DMS 273 (cell line): ENCODE measurements around the gene NUDT16L1.
A peak's percentile ranks its signal among the peaks of the same experiment; 100 is the strongest.

Source experiments
- DNase-seq: peaks from one replicate; lab custom pipeline; 2025; ENCODE audit not compliant: unreplicated experiment; lab: John Stamatoyannopoulos, UW

Gene NUDT16L1

DNA sequence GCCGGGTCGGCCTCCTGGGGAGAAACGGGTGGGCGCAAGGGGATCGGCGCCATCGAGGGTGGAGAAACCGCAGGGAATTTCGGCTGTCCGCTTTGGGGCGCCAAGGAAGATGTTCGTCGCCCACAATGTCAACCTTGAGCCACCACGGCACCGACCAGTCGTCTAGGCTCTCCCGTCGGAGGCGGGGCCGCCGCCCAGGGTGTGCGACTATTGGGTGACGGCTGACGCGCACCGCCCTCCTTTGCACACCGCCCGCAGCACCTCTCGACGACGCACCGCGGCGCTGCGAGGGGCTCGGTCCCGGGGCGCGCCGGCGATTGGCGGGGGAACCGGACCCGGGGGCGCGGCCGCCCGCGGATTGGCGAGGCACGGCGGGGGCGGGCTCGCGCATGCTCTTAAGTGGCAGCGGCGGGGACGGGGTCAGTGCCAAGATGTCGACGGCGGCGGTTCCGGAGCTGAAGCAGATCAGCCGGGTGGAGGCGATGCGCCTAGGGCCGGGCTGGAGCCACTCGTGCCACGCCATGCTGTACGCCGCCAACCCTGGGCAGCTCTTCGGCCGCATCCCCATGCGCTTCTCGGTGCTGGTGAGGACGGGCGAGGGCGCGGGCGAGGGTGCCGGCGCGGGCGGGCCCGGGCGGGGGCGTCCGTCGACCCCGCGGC is at the start of gene NUDT16L1:
Gene NUDT16L1 (plus strand): TSS at position 267 of the 660 bp plus-strand sequence. CDS start 165 bp downstream, at position 432.
- DNase-seq, result peak; percentile 99

DNA sequence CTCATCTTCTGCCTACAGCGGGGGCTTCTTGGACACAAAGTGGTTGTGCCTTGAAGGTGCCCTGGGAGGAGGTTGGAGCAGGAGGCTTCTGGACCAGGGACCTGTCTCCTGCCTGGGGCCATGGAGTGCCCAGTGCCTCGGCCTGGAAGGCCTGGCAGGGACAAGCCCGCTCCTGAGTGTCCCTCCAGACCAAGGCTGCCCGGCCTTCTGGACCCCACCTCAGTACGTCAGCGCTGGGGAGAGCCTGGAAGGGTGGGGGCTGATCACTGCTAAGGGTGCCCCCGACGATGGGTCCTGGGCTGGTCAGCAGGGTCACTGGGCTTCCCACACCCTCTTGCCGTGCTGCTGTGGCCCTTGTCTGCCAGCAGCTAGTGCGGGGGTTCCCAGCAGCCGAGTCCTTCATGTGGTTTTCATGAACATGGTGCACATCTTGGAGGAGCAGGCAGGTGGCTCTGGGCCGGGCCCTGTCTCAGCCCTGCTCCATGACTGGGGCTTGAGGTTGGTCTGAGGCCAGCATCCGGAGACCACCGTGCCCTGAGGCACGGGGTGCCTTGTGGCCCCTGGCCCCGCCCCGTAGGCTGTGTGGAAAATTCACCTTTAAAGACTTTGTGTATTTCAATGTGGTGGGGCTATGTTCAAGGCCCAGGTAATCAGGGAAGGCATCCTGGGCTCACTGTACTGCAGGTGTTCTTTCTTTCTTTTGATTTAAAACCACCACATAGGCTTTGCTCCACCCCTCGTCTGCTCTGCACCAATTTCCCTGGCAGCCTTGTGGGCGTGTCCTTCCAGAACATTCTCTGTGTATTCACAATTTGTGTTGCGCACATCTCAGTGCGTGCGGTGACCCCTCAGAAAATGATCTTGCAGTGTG is 46.4 kb upstream of the NUDT16L1 start:
- no peak for DNase-seq

DNA sequence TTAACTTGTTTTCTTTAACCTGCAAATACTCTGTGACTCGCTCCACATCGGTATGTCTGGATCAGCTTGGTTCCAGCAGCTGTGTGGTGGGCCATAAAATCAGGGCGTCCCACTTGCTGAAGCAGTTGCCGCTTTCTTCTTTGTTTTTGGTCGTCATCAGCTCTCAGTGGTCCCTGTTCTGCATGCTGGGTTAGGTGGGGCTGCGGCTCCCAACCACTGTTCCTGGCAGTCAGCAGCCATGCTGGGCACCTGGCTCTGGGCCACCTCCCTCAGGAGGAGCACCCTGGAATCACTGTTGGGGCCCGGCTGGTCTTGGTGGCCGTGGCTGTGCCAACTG is 45.8 kb upstream of the NUDT16L1 start:
- no peak for DNase-seq

DNA sequence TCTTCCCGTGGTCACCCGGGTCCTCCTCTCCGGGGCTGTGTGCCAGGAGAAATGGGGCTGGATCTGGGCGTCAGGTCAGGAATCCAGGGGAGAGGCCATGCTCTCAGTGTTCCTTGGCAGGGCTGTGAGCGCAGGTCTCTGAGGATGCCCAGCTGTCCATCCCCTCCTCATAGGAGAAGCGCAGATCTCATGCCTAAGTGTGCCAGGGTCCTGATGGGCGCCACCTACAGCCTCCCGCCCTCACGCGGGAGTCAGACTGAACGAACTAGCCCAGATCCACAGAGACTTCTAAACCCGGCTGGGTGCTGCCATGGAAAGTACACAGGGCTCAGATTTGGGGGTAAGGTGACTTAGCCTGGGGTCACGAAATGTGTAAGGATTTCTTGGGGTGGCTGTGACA is 44.4 kb upstream of the NUDT16L1 start:
- no peak for DNase-seq

DNA sequence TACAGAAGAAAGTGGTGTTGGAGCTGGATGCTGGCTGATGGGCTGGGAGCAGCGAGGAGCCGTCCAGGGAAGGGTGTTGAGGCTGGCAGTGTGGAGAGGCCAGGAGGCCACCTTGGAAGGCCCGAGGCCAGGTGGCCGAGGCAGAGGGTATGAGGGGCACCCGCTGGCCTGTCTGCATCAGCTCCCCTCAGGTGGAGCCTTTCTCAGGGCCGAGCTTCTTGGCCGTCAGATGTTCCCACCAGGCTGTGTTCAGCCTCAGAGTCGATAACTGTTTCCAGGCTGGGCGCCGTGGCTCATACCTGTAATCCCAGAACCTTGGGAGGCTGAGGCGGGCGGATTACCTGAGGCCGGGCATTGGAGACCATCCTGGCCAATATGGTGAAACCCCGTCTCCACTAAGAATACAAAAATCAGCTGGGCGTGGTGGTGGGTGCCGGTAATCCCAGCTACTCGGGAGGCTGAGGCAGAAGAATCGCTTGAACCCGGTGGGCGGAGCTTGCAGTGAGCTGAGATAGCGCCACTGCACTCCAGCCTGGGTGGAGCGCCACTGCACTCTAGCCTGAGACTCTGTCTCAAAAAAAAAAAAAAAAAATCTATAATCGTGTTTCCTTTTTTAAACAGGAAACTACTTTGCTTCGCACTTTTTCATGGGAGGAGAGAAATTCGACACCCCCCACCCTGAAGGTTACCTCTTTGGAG is 43.5 kb upstream of the NUDT16L1 start:
- no peak for DNase-seq

DNA sequence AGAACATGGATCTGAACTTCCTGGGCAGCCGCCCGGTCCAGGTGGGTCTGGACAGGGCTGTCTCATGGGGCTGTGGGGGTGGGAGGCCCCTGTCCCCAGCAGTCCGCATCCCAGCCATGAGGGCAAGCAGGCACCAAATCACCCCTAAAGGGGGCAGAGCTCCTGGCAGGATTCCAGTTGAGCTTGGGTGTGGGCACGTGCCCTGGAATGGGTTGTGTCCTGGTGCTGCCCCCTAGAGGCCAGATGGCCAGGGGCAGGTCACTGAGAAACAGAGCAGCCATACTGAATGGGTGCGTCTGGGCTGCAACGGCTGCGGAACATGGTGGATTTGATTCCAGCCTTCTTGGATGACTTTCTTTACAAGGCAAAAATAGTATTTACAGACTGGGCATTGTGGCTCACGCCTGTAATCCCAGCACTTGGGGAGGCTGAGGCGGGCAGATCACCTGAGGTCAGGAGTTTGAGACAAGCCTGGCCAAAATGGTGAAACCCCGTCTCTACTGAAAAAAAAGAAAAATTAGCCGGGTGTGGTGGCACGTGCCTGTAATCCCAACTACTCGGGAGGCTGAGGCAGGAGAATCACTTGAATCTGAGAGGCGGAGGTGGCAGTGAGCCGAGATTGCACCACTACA is 42.8 kb upstream of the NUDT16L1 start:
- DNase-seq, result peak; percentile 95

DNA sequence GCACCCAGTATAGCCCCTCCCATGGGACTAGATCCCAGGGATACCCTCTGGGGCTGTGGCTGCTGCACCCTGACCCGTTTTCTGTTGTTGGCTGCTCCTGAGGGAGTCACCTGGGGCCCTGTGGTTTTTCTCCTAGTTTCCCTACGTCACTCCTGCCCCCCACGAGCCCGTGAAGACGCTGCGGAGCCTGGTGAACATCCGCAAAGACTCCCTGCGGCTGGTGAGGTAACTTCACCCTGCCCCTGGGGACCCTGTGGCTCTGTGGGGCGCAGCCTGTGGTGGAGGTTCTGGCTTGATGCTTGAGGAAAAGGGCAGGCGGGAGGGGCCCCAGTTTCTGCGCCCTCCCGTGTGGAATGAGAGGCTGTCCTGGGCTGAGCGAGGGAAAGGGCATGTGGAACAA is 41.5 kb upstream of the NUDT16L1 start:
- DNase-seq, result no peak

DNA sequence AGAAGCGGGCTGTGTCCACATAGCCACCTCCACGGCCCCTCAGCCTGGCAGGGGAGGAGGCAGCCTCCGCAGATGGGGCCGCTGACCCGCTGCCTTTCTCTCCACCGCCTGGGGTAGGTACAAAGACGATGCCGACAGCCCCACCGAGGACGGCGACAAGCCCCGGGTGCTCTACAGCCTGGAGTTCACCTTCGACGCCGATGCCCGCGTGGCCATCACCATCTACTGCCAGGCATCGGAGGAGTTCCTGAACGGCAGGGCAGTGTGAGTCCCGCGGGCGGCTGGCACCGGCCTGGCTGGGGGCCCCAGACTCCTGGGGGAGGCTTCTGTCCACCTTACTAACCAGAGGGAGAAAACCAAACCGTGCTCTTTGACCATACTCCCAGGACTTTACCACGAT is 40.8 kb upstream of the NUDT16L1 start:
- DNase-seq, result no peak

DNA sequence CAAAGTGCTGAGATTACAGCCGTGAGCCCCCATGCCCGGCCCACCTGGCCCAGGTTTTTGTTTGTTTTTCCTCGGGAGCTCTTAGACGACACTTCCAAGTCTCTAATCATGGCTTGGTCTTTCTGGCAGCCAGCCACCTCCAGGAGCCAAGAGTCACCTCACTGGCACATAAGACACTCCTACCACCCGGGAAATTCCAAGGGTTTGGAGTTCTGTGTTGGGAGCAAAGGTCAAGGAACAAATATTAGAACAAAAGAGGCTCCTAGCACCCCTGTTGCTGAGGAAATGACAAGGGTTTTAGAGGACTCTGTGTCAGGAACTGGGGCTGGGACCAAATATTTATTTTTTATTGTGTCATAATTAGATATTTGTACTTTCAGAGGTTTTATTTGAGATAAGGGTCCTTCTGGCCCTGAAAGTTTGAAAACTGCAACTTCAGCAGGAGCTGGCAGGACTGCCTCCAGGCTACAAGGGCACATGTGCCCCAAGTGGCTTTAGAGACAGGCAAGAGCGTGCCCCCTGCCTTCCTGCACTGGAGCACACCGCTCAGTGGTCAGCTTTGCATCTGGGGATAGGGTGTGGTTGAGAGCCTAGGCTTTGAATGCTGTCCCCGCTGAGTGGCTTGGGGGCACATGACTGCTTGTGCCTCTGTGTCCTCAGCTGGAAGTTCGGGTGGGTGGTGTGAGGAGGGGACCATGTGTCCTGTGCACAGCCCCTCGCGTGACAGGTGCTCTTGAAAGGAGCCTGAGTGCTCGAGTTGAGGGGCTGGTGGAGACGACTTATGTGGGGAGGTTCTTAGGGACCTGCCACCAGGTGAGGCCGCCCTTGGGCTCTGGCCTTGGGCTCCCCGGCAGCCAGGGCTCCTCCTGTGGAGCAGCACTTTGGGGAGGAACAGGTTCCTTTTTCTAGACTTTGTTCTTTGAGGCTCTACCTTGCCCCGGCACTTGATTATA is 39.1 kb upstream of the NUDT16L1 start:
- no peak for DNase-seq

DNA sequence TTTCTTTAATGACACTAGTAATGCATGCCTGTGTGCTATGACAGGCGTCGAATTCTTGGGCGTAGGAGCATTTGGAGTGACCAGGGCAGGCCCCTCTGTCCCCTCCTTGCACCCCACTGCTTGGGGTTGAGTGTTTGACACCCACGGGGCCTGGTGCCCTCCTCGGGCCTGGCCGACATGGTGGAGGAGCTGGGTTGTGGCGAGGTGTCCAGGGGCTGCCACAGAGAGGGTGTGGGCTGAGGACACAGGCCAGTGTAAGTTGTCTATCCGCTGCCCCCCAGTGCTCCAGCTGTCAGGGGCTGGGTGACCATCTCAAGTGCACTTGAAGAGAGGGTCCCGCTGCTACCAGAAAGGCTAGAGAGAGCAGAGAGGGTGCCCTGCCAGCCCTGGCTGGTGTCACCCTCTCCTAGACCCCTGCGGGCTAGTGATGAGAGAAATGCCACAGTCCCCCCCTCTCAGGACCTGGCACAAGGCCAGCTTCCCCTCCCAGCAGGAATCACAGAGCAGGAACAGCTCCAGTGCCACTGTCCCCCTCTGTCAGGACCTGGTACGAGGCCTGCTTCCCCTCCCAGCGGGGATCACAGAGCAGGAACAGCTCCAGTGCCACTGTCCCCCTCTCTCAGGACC is 38.3 kb upstream of the NUDT16L1 start:
- DNase-seq, result no peak

DNA sequence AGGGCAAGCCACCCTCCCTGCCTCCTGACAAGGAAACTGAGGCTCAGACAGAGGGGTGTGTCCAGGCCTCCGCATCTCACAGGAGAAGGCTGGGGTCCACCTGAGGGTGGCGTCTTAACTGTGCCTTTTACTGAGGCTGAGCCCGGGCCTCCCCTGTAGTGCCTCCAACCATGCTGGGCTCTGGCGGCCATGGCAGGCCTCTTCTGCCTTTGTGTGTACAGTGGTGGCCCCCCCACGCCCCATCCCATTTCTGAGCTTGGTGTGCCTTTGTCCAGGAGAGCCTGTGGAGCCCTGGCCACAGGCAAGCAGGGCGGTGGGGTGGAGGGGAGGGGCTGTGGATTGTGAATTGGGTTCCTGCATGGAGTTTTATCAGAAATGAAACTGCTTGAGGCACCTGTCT is 37.6 kb upstream of the NUDT16L1 start:
- DNase-seq, result no peak

DNA sequence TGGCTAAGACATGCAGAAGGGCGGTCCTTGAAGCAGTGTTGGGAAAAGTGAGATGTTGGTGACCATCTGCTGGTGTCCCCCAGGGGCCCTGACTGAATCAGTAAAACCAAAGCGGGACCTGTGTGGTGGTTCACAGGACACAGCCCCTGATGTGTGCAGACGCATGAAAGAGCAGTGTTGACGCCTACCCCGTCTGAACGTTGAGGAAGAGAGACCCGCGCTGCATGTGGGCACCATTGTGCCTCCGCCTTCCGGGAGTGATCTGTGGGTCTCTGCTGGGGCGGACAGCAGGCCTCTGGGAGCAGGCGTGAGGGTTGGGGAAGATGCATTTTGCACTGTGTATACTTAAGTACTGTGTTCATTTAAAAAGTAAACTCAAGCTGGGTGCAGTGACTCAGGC is 37.1 kb upstream of the NUDT16L1 start:
- no peak for DNase-seq

DNA sequence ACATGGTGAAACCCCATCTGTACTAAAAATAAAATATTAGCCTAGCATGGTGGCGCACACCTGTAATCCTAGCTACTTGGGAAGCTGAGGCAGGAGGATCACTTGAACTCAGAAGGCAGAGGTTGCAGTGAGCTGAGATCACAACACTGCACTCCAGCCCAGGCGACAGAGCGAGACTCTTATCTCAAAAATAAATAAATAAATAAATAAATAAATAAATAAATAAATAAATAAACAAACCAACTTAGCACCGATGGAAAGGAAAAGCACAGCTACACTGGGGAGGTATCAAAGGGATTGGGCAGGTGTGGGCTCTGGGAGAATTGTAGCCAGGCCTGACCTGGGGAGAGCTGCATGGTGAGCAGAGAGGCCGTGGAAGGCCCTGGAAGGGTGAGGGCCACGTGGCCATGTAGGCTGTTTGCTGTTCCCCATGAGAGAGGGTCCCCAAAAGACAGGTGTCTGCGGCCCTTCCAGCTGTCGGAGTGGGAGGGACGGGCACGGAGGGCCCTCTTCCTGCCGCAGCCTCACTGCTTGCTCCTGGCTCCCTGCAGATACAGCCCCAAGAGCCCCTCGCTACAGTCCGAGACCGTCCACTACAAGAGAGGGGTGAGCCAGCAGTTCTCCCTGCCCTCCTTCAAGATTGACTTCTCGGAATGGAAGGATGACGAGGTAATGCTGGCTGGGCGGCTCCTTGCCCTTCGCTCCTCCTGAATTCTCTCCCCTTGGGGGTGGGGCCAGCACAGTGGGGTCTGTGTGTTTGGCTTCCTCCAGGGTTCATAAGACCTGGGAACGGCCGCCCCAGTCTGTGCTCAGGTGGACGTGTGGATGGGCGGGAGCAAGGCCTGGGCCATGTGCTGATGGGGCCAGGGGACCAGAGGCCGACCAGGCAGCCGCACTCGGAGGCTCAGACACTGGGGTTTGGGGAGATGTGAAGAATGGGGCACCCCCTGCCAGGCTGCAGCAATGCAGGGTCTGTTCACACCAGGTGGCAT is 36.4 kb upstream of the NUDT16L1 start:
- no peak for DNase-seq

DNA sequence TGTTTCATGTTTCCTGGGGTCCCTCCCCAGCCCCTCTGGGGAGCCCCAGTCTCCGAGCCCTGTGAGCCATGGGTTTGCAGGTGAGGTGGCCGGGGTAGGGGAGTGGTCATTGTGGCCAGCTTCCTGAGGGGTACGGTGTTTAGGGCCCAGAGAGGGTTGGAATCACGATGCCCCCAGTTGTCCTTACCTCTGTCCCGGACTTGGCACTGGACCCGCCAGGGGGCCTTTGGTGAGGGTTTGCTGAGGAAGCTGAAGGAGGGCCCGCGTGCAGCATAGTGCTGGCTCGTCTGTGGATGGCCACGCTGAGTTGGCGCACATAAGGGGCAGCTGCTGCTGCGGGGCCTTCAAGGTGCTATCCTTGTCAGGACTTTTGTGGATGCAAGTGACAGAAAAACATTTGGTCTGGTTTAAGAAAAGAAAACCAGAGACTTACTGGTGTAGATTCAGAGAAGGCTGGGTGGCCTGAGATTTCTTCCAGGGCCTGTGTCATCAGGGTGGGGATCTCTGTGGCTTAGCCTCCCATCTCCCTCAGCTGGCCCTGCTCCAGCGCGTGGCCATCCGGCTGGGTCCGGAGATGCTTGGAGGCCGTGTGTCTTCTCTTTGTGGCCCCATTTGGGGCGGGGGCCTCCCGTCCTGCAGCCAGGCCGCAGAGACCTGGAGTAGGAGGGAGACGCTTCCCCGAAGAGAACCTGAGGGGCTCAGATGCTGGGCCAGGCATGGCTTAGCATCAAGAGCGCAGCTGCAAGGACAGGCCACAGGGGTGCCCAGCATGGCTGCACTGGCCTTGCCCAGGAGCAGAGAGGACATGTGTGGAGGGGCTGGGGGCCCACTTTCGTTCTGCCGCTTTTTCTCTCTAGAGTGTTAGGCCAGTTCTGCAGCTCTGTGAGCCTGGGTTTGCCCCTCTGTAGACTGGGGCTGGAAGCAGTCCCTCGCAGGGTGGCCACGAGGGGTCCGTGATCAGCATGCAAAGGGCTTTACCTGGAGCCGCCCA is 33.7 kb upstream of the NUDT16L1 start:
- DNase-seq, result no peak

DNA sequence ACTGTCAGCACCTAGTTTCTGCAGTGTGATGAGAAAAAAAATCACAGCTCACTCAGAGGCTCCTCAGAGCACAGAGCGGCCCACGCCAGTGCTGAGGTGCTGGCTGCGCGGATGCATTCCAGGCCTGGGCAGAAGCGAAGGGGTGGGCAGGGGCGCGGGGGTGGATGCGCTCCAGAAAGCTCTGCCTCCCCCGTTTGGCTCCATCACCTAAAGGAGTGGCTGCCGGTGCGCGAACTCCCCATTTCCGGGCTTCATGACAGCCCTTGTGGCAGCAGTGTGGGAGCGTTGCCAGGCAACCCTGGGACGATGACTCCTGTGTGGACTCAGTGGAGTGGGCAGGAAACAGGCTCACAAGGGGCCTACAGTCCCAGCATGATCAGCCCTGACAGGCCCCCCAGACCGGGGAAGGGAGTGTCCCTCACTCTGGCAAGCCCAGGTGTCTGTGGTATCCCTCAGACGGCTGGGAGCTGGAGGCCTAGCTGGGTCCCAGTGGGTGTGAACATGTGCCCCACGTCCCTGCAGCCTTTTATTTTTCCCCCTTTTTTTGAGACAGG is 32.8 kb upstream of the NUDT16L1 start:
- DNase-seq, result peak; percentile 75

DNA sequence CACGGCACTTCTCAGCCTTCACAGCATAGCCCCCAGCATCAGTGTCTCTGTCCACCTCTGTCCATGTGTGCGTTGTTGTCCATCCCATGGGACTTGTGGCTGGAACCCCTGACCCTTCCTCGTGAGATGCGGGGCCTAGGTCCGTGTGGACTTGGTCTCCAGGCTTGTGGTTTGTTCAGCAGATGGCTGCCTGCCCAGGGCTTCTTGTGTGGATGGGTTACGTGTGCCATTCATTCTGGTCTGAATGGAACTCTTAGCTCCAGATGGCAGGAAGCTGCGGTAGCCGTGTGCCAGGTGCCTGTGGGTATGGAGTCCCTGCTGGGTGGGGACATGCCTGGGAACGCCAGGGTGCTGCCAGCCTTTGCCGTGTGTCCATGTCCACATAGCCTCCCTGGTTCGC is 31.7 kb upstream of the NUDT16L1 start:
- peak; percentile 91 for DNase-seq

DNA sequence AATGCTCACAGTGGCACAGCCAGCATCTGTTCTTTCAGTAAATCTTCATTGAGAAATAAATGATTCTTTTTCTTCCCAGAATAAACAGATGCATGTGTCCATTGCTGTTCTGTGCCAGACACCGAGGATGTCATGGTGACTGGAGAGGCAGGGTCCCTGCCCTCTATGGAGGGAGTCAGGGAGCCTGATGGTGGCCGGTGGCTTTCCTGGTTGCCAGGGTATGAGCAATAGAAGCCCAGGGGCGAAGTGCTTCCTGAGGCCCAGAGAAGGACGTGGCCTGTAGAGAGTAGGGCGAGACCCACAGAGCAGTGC is 29.9 kb upstream of the NUDT16L1 start:
- DNase-seq, result no peak
